CD8-positive, alpha-beta memory T cell (primary cell): ENCODE data around the gene CFAP99. TPM values are rescaled to one million over a fixed set of nuclear protein-coding genes. Genes with fewer than 3 reads are reported as not detected.
"Not testable (repeated sequence)": the region's sequence is repeated elsewhere in the genome, so short reads cannot be mapped to it uniquely, and the experiment has no call there.

Experiments
- CTCF ChIA-PET: fragments of 350-600 bp; sonication (Branson Sonifier 250); formaldehyde crosslinking; loops from one replicate; lab custom pipeline; 2021; ENCODE audit warnings: antibody characterized with exemption; lab: Charles Lee
- POLR2A ChIA-PET: fragments of 350-600 bp; sonication (Branson Sonifier 250); formaldehyde crosslinking; loops from one replicate; lab custom pipeline; 2021; ENCODE audit warnings: antibody characterized with exemption; lab: Charles Lee
- DNase-seq, 5 donors: peaks; one replicate each; pipeline versions ENCODE4 v3.0.0 to v3.0.0-alpha.2; 2020 to 2022; ENCODE audit warnings: mixed read lengths in 1 of 5
- H3K27ac ChIP-seq: one replicate; pipeline ENCODE4 v1.7.0; 2013; ENCODE audit warnings: low read depth, mild to moderate bottlenecking, low read length, moderate library complexity
- H3K27me3 ChIP-seq: 2 replicates; pipeline ENCODE4 v1.7.0; 2013; ENCODE audit warnings: low read length, mild to moderate bottlenecking; ENCODE audit not compliant: insufficient read depth, poor library complexity, severe bottlenecking
- H3K36me3 ChIP-seq: 2 replicates; pipeline ENCODE4 v1.7.0; 2013; ENCODE audit warnings: mild to moderate bottlenecking, low read length, moderate library complexity; ENCODE audit not compliant: insufficient read depth
- H3K4me1 ChIP-seq: 2 replicates; pipeline ENCODE4 v1.7.0; 2013; ENCODE audit warnings: mild to moderate bottlenecking, low read length, moderate library complexity; ENCODE audit not compliant: insufficient read depth
- H3K4me3 ChIP-seq: 2 replicates; pipeline ENCODE4 v1.7.0; 2013; ENCODE audit warnings: mild to moderate bottlenecking, low read length
- H3K9me3 ChIP-seq: 2 replicates; pipeline ENCODE4 v1.7.0; 2013; ENCODE audit warnings: mild to moderate bottlenecking, low read length
- H3K27ac Mint-ChIP-seq, 8 donors: one replicate each; pipeline ENCODE4 v1.8.0; 2020 to 2021; ENCODE audit warnings: mixed read lengths in 8 of 8, mild to moderate bottlenecking in 6 of 8, inconsistent platforms in 3 of 8, moderate library complexity in 3 of 8
- H3K27me3 Mint-ChIP-seq, 2 donors: one replicate each; pipeline ENCODE4 v1.8.0; 2020 to 2021; ENCODE audit warnings: mixed read lengths in 2 of 2, mild to moderate bottlenecking in 1 of 2, moderate library complexity in 1 of 2
- H3K36me3 Mint-ChIP-seq, 3 donors: one replicate each; pipeline ENCODE4 v1.8.0; 2020 to 2021; ENCODE audit warnings: mixed read lengths in 3 of 3, inconsistent platforms in 1 of 3, mild to moderate bottlenecking in 1 of 3
- H3K4me1 Mint-ChIP-seq, 3 donors: one replicate each; pipeline ENCODE4 v1.8.0; 2020 to 2021; ENCODE audit warnings: mixed read lengths in 3 of 3, inconsistent platforms in 1 of 3, mild to moderate bottlenecking in 1 of 3
- H3K4me3 Mint-ChIP-seq, 7 donors: one replicate each; pipeline ENCODE4 v1.8.0; 2020 to 2021; ENCODE audit warnings: mixed read lengths in 7 of 7, mild to moderate bottlenecking in 6 of 7, moderate library complexity in 4 of 7, inconsistent platforms in 2 of 7
- H3K9me3 Mint-ChIP-seq, 5 donors: one replicate each; pipeline ENCODE4 v1.8.0; 2020 to 2022; ENCODE audit warnings: mixed read lengths in 5 of 5, mild to moderate bottlenecking in 3 of 5, moderate library complexity in 2 of 5, inconsistent platforms in 1 of 5
- polyA plus RNA-seq: library from polyadenylated mRNA; unstranded; fragments of 300-500 nt; fragmentation: Illumina TruSeq; gene quantifications from one replicate; pipeline ENCODE4 v1.2.3, GENCODE V29; 2021
- total RNA-seq, 2 experiments: library from RNA; stranded (reverse); gene quantifications; one replicate each; pipeline ENCODE4 v1.2.3, GENCODE V29; 2021

CFAP99 gene
- total and polyA plus RNA-seq, 3 experiments from 2014 or later: 0.07 TPM; not detected in 2

GRCh38 chr4:2426711-2427275 lies 8.0 kb downstream of the CFAP99 start:
- H3K36me3 Mint-ChIP-seq: peaks cover 0 to 3% (median 0%) of the 10 kb centered on the region in 3 donors
- ChIA-PET POLR2A (no interaction called here), CTCF (interaction anchor here (1.2 to 1.9 kb wide), 2 partner anchors 11 to 207 kb away, joined by 4 to 5 read pairs; no protein-coding TSS in a partner anchor)

GRCh38 chr4:2427383-2428334 lies 8.9 kb downstream of the CFAP99 start:
- Mint-ChIP-seq H3K27ac (no peak overlapping the region), H3K4me1 (no peaks in the 10 kb centered on the region), H3K4me3 (no peak overlapping the region), H3K9me3 (no peaks in the 10 kb centered on the region), H3K27me3 (peaks cover 0 to 9% of the 10 kb centered on the region in 2 donors), H3K36me3 (peaks cover 0 to 3% (median 0%) of the 10 kb centered on the region in 3 donors)
- Histone ChIP-seq H3K9me3 (no peaks in the 10 kb centered on the region), H3K4me1 (no peaks in the 10 kb centered on the region), H3K36me3 (no peaks in the 10 kb centered on the region), H3K27me3 (peaks cover under 1% of the 10 kb centered on the region), H3K4me3 (no peak overlapping the region), H3K27ac (no peak overlapping the region)
- CTCF ChIA-PET: interaction anchor here (1.0 to 1.9 kb wide), 3 partner anchors 12 to 208 kb away, joined by 3 to 5 read pairs (median 4); no protein-coding TSS in a partner anchor
- DNase-seq: no peak
- POLR2A ChIA-PET: interaction anchor here (0.6 kb wide), 1 partner anchor 521 kb away, joined by 7 read pairs; no protein-coding TSS in a partner anchor

More at GRCh38 chr4:2426711-2427275, 8.0 kb downstream of the CFAP99 start:
- H3K27ac ChIP-seq: no peak overlapping the region
- H3K4me3 Mint-ChIP-seq: no peak overlapping the region
- peaks cover under 1 to 9% of the 10 kb centered on the region in 2 donors for H3K27me3 Mint-ChIP-seq
- no peaks in the 10 kb centered on the region for H3K4me1 Mint-ChIP-seq
- H3K27ac Mint-ChIP-seq: no peak overlapping the region
- no peak for DNase-seq
- H3K36me3 ChIP-seq: no peaks in the 10 kb centered on the region
- H3K4me1 ChIP-seq: no peaks in the 10 kb centered on the region
- H3K27me3 ChIP-seq: peaks cover 8% of the 10 kb centered on the region
- no peak overlapping the region for H3K4me3 ChIP-seq
- H3K9me3 Mint-ChIP-seq: no peaks in the 10 kb centered on the region
- H3K9me3 ChIP-seq: no peaks in the 10 kb centered on the region

GRCh38 chr4:2428496-2429213 lies 9.9 kb downstream of the CFAP99 start:
- no peaks in the 10 kb centered on the region for H3K9me3 ChIP-seq
- no peak overlapping the region for H3K27ac ChIP-seq
- CTCF ChIA-PET: interaction anchor here (1.0 to 1.9 kb wide), 2 partner anchors 16 to 209 kb away, joined by 3 to 5 read pairs; no protein-coding TSS in a partner anchor
- H3K4me3 ChIP-seq: no peak overlapping the region
- no peak overlapping the region for H3K4me3 Mint-ChIP-seq
- peaks cover 0 to 9% of the 10 kb centered on the region in 2 donors for H3K27me3 Mint-ChIP-seq
- no peaks in the 10 kb centered on the region for H3K9me3 Mint-ChIP-seq
- H3K27me3 ChIP-seq: no peaks in the 10 kb centered on the region
- H3K36me3 Mint-ChIP-seq: peaks cover 0 to 3% (median 0%) of the 10 kb centered on the region in 3 donors
- POLR2A ChIA-PET: no interaction called here
- no peaks in the 10 kb centered on the region for H3K36me3 ChIP-seq
- H3K4me1 ChIP-seq: no peaks in the 10 kb centered on the region
- no peaks in the 10 kb centered on the region for H3K4me1 Mint-ChIP-seq
- no peak for DNase-seq
- H3K27ac Mint-ChIP-seq: peak overlapping the region in 1 of 8 donors; percentile 56

DNA sequence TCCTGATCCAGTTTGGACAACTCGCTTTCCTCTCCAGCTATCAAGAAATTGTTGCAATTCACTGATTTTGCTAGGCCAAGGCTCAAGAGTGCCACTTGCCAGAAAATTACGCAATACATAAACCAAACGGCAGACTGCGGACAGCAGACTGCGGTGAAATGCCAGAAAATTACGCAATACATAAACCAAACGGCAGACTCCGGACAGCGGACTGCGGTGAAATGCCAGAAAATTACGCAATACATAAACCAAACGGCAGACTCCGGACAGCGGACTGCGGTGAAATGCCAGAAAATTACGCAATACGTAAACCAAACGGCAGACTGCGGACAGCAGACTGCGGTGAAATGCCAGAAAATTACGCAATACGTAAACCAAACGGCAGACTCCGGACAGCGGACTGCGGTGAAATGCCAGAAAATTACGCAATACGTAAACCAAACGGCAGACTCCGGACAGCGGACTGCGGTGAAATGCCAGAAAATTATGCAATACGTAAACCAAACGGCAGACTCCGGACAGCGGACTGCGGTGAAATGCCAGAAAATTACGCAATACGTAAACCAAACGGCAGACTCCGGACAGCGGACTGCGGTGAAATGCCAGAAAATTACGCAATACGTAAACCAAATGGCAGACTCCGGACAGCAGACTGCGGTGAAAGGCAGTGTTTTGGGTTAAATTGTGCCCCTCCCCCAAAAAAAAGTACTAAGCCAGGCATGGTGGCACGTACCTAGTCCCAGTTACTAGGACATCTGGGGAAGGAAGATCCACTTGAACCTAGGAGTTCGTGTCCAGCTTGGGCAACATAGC lies 11.4 kb downstream of the CFAP99 start:
- H3K9me3 Mint-ChIP-seq, H3K36me3 Mint-ChIP-seq, H3K27me3 Mint-ChIP-seq, H3K4me3 ChIP-seq, H3K4me3 Mint-ChIP-seq, H3K4me1 Mint-ChIP-seq, H3K4me1 ChIP-seq, DNase-seq, POLR2A ChIA-PET, H3K36me3 ChIP-seq, CTCF ChIA-PET, H3K9me3 ChIP-seq, H3K27ac ChIP-seq, H3K27me3 ChIP-seq: not testable (repeated sequence)
- H3K27ac Mint-ChIP-seq: peak overlapping the region in 1 of 8 donors; percentile 24

DNA sequence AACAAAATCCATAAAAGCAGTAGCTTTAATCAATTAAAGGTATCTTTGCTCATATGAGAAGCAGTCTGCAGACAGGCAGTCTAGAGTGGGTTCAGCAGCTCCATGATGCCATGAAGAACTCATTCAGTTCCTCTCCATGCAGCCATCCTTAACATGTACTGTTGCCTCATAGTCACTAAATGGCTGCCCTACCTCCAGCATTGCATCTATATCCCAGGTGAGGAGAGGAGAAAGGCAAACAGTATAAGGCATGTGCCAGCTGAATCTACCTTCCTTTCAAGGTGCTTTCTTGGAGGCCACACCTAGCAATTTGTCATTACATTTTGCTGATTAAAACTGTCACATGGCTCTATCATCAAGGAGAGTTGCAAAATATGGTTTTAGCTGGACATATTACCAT lies 13.2 kb downstream of the CFAP99 start:
- ChIA-PET POLR2A (no interaction called here), CTCF (interaction anchor here (0.8 to 1.4 kb wide), 3 partner anchors 9 to 837 kb away, joined by 3 to 4 read pairs (median 3); no protein-coding TSS in a partner anchor)
- no peaks in the 10 kb centered on the region for H3K4me1 Mint-ChIP-seq
- Histone ChIP-seq H3K4me1 (no peaks in the 10 kb centered on the region), H3K9me3 (no peaks in the 10 kb centered on the region), H3K27me3 (no peaks in the 10 kb centered on the region), H3K27ac (no peak overlapping the region), H3K4me3 (no peak overlapping the region), H3K36me3 (no peaks in the 10 kb centered on the region)
- peaks cover 0 to 4% of the 10 kb centered on the region in 2 donors for H3K27me3 Mint-ChIP-seq
- H3K27ac Mint-ChIP-seq: no peak overlapping the region
- DNase-seq: no peak
- no peak overlapping the region for H3K4me3 Mint-ChIP-seq
- H3K9me3 Mint-ChIP-seq: no peaks in the 10 kb centered on the region
- H3K36me3 Mint-ChIP-seq: no peaks in the 10 kb centered on the region

DNA sequence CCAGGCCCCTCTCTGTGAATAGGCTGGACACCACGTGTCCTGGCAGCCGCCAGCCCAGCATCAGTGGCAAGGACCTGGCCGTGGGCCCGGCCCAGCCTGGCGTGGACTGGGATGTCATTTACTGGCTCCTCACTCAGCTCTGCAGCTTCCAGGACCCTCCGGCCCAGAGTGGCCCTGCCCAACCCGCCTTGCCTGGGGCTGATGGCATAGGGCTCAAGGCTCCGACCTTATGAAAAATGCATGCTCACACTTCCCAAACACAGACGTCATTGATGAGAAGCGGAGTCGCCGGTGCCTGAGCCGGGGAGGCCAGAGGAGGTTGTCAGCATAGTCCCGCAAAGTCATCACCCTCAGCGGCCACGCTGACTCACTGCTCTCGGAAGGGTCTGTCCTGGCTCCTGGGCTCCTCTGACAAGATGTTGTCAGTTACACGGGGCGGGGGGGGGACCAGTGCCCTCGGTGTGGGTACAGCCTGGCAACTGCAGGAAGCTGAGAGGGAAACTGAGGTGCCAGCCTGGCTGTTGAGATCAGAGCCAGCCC lies 14.3 kb downstream of the CFAP99 start:
- H3K9me3 ChIP-seq: no peaks in the 10 kb centered on the region
- no peak for DNase-seq
- Mint-ChIP-seq H3K36me3 (no peaks in the 10 kb centered on the region), H3K4me3 (no peak overlapping the region), H3K4me1 (no peaks in the 10 kb centered on the region), H3K27ac (no peak overlapping the region), H3K9me3 (no peaks in the 10 kb centered on the region), H3K27me3 (peaks cover 0 to 4% of the 10 kb centered on the region in 2 donors)
- CTCF ChIA-PET: interaction anchor here (1.4 kb wide), 1 partner anchor 213 kb away, joined by 4 read pairs; no protein-coding TSS in a partner anchor
- POLR2A ChIA-PET: no interaction called here
- H3K27me3 ChIP-seq: no peaks in the 10 kb centered on the region
- no peaks in the 10 kb centered on the region for H3K36me3 ChIP-seq
- H3K27ac ChIP-seq: no peak overlapping the region
- H3K4me3 ChIP-seq: no peak overlapping the region
- no peaks in the 10 kb centered on the region for H3K4me1 ChIP-seq
